HS-27A (cell line): ENCODE results near the gene KIRREL1.

Experiments used
- DNase-seq: peaks from one replicate; pipeline ENCODE4 v3.0.0-alpha.2; 2012; ENCODE audit warnings: low read depth, missing footprints

Gene KIRREL1

GRCh38 chr1:158146739-158147138 lies 153.3 kb downstream of the KIRREL1 start:
- DNase-seq, result no peak

GRCh38 chr1:158147401-158147800 lies 154.0 kb downstream of the KIRREL1 start:
- no peak for DNase-seq

- no peak for DNase-seq
These were observed 154.4 kb downstream of the KIRREL1 start for GRCh38 chr1:158147869-158148268.

- DNase-seq, result no peak
These were observed 155.0 kb downstream of the KIRREL1 start for GRCh38 chr1:158148468-158148867.

GRCh38 chr1:158149175-158149574 lies 155.7 kb downstream of the KIRREL1 start:
- DNase-seq, result no peak
